Ovary (tissue), 3 donors: ENCODE results near the gene KISS1.

Experiments
- POLR2A ChIP-seq: fragments of 450-650 bp; IDR thresholded peaks from one replicate; pipeline ENCODE4 v1.6.1; 2017; ENCODE audit warnings: antibody characterized with exemption, mild to moderate bottlenecking, moderate library complexity
- TF ChIP-seq, protein P1 (sequence below), 3 donors: fragments of 450-650 bp in 2 of 3; fragments of 200-600 bp in 1 of 3; IDR thresholded peaks; one replicate each; pipeline versions ENCODE4 v1.5.1 to v1.8.0; 2016 to 2022; ENCODE audit warnings: antibody characterized with exemption in 3 of 3, mild to moderate bottlenecking in 1 of 3
- donor health status: DM: no; HTN: no; CAD: no.

DNA sequence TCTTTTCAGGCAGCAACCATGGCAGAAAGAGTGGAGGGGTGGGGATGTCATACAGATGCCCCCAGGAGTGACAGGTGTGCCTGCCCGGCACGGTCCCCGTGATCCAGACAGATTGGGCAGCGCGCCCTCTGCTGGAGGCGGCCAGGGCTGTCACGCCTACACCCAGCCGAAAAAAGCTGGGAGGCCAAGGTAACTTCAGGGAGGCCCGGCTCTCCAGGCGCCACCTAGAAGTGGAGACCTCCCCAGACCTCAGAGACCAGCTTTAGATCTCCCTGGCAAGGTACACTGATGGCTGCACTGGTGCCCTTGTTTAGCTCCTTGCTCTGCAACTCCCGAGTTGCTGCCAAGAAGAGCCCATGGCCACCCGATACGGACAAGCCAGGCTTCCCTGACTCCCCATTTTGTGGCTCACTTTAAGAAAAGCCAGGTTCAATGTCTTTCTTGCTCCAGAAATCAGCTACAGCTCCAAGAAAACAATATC lies 10.9 kb upstream of the KISS1 start:
- TF ChIP-seq, protein P1, sequence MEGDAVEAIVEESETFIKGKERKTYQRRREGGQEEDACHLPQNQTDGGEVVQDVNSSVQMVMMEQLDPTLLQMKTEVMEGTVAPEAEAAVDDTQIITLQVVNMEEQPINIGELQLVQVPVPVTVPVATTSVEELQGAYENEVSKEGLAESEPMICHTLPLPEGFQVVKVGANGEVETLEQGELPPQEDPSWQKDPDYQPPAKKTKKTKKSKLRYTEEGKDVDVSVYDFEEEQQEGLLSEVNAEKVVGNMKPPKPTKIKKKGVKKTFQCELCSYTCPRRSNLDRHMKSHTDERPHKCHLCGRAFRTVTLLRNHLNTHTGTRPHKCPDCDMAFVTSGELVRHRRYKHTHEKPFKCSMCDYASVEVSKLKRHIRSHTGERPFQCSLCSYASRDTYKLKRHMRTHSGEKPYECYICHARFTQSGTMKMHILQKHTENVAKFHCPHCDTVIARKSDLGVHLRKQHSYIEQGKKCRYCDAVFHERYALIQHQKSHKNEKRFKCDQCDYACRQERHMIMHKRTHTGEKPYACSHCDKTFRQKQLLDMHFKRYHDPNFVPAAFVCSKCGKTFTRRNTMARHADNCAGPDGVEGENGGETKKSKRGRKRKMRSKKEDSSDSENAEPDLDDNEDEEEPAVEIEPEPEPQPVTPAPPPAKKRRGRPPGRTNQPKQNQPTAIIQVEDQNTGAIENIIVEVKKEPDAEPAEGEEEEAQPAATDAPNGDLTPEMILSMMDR (IDR thresholded peaks at IDR 0.05) = peak; percentile 66 to 75 (median 72)
- no peak for TF ChIP-seq POLR2A
